Measurements from ENCODE around the gene KIF26A.

The KIF26A gene

DNA sequence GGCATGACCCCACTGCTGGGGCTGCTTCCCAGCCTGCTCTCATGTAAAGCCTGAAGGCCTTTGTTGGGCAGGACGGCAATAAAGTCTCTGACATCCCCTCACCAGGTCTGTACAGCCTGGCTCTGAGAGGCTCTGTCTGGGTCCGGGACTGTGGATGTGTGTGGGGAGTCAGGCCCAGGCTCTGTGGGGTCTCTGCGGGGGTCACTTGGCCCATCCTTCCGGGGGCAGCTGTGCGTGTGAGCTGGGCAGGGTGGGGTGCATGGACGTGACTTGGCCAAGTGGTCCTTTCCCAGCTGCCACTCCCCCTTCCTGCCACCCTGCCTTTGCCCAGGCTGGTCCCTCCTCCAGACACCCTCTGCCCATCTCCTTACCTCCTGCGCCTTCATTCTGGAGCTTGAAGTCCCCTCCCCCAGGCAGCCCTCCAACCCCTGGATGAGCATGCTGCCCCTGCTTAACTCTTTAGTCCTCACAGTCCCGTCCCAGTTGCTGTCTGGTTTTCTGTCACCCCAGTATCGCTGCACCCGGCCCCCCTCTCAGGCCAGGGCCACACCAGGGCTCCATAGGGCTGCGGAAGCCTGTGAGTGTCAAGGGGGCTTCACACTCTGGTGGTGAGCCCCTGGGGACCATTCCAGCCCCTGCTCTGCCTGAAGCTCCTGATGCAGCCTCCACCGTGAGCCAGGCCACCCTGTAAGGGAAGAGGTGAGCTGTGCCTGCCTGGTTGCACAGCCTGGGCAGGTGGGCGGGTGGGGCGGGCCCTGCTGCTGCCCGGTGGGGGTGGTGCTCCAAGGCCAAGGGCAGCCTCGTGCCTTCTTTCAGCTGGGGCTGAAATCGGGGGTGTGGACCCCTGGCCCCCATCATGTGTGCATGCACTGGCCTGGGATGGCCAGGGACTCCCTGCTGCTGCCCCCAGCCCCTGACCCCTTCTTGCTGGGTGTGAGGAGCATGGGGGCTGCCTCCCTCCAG lies 25.5 kb upstream of the KIF26A start:
- DNase-seq (ENCODE audit: low read depth), result no peak

DNA sequence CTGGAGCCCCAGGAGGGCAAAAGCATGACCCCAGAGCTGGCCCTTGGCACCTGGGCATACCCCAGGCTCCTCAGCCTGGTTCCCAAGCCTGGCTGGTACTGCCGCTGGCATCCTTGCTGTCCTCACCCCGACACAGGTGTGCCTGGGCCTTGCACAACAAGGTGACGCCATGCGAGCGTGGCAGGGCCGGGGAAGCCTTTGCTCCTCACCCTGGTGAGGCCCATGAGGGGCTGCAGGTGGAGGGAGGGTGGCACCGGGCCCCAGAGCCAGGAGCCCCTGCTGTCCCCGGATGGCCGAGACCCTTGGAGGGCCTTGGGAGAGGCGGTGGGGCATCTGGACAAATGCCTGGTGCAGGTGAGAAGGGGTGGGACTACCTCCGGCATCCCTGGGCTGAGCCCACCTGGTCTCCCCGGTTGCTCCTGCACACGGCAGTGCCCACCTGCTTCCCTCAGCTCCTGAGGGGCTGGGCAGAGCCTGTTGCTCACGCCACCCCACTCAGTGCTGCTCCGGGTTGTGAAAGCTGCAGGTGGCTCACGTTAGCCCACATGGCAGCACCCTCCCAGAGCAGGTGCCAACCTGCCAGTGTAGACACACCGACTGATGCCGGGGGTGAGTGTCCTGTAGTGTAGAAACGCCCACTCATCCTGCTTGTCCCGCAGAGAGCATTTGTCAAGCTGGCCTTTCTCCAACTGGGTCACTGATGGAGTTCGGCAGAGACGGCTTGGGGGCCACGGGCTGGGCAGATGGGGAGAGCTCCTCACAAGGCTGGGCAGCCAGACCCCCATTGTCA lies 24.6 kb upstream of the KIF26A start:
- DNase-seq (ENCODE audit: low read depth), result no peak

DNA sequence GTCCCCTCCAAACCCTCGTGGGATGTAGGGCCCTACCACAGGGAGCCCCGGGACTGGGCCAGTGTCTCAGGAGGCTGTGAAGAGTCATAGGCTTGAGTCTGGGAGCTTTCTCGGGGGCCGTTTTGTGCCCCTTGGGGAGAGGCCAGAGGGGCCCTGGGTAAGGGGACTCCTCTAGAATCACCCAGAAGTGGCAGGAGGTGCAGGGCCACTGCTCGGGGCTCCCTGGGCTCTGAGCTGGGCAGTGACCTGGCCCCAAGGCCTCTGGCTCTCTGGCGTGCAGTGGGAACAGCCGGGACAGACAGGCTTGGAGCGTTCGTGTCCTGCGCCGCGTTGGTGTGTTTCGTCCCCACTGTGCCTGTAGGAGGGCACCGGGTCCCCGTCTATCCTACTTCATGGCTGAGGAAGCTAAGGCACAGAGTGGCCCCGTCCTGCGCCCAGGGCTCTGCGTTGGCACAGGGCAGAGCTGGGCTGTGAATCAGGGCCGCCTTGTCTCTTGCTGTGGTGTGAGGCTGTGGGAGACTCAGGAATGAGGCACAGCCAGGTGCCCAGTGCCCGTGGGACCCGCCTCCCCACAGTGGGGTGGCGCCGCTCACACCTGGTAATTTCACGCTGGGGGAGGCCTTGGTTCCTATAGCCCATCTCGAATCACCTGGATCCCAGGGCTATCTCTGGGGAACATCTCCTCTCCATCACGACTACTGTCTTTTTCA lies 23.8 kb upstream of the KIF26A start:
- no peak for DNase-seq (ENCODE audit: low read depth)

DNA sequence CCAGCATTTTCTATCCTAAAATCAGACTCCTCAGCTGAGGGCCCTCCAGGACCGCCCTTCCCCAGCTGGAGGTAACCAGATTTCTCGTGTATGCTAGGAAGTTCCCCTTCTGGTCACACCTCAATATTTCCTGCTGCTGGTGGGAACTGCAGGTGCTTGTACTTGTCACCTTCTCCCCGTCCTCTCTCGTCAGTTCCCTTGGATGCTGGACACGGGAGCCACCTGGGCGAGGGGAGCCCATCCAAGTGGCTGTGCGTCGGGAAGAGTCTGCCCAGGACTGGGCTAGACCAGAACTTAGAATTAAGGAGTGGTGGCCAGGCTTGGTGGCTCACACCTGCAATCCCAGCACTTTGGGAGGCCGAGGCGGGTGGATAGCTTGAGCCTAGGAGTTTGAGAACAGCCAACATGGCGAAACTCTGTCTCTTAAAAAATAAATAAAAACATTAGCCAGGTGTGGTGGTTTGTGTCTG lies 23.2 kb upstream of the KIF26A start:
- DNase-seq (ENCODE audit: low read depth), result no peak

DNA sequence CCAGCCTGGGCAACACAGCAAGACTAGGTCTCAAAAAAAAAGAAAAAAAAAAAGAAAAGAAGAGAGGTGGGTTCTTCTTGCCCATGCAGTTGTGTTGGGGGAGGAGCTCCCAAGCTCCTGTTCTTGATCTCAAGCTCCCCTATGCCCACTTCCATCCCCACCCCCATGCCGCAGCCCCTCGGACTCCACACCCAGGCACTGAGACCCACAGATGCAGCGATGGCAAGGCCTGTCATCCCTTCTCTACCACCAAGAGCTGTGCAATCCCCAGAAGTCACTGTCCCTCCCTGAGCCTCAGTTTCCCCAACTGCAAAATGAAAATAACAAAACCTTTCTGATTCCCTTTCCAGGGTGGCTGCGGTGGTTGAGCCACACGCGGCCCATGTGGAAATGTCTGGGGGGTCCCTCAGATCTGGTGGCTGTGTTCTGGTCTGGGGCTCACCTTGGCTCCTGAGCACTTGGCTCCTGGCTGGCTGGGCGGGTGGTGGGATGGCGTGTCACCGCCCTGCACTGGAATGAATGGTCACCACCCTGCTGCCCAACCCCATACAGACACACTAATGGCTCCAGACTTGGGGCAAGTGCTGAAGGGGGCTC lies 22.6 kb upstream of the KIF26A start:
- DNase-seq (ENCODE audit: low read depth), result no peak

DNA sequence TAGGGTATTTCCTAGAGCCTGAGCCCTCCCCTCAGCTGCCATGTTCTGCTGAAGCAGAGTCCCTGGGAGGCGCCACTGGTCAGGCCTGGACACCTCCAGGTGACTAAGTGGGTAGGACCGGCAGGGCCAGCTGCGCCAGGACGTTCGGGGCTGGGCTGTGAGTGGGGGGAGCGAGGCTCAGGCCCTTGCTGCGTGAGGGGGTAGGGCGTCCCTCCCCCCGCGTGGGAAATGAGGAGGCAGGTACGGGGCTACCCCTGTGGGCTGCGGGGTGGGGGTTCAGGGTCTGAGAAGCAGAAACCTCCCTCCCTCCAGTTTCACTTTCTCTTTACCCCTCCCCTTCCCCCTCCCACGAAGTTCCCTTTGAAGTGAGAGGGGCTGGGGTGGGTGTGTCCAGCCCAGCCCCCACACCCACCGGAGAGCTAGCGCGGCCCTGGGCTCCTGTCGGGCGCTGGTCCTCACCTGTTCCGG lies 22.1 kb upstream of the KIF26A start:
- no peak for DNase-seq (ENCODE audit: low read depth)

DNA sequence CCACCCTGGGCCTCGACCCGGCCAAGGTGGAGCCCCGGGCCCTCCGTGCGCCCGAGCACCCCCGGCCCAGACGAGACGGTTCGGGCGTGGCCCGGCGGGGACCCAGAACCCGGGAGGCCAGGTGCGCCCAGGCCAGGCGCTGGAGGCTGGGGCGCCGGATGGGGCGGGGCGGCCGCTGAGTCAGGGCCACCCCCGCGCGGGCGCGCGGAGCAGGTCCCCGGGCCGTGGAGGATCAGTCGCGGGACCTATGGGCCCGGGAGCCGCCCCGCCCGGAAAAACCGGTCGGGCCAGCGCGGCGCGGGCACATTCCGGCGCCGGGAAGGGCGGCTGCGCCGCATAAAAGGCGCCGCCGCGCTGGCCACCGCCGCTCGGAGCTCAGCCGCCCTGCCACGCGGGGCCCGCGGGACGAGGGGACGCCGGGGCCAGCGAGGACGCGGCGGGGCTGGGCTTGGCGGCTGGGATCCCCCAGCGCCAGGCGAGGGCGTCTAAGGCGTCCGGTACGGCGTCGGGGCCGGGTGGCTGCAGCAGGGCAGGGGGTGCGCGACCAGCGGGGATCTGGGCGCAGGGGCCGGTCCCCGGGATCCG lies 21.5 kb upstream of the KIF26A start:
- DNase-seq (ENCODE audit: low read depth), result no peak

DNA sequence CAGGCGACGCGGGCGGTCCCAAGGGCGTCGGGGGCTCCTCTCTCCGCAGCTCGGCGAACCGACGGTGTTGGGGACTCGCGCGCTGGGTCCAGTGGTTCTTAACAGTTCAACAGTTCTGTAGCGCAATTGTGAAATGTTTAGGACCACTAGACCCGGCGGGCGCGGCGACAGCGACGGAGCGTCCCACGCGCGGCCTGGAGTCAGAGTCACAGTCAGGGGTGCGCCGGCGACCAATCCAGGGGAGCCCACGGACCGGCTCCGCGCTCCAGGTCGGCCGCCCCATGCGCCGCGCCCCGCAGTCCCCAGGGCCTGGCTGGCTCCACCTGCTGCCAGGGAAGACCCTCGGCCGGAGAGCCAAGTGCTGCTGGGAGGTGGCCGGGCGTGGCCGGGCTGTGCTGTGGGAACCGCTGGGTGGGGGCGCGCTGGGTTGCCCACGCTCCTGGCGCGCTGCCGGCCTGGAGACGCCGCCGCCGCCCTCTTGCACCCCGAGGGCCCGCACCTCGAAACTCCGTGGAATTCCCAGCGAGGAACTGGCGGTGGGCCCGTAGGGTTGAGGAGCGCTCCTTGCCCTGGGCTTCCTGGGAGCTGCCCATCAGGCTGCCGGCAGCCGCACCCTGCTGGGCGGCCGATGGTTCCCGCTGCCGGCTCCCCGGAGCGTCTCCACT lies 20.9 kb upstream of the KIF26A start:
- no peak for DNase-seq (ENCODE audit: low read depth)

DNA sequence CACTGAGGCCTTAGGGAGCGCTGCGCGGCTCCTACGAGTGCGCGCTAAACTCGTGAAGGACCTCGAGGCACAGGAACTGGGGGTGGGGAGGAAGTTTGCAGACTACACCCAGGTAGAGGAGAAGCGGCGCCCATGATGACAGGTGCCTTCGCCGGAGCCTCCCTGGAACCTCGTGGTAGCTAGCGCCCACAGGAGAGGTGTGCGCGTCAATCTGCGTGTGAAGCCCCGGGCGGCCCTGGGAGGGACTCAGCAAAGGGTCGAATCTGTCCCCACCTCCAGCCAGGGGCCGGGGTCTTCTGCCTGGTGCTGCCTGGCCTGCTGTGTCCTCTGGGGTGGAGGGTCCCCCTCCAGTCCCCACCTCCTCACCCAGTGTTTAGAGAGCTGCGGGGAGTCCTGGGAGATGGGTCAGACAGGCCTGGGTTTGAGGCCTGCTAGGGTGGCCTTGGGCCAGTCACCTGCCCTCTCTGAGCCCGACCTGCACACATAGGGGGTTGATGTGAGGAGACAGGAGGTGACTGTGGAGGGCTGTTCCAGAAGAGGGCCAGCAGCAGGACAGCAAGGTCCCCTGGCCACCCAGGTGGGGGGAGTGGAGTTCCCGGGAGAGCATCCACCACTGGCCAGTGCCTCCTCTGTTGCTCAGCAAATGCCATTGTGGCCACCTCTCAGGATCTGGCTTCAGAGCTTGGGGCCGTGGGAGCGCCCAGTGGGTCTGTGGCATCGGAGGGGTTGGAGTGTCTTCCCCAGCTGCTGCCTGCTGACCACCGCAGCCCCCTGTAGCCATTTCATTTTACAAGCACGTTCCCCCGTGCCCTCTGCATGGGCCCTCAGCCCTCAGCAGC lies 20.2 kb upstream of the KIF26A start:
- no peak for DNase-seq (ENCODE audit: low read depth)

DNA sequence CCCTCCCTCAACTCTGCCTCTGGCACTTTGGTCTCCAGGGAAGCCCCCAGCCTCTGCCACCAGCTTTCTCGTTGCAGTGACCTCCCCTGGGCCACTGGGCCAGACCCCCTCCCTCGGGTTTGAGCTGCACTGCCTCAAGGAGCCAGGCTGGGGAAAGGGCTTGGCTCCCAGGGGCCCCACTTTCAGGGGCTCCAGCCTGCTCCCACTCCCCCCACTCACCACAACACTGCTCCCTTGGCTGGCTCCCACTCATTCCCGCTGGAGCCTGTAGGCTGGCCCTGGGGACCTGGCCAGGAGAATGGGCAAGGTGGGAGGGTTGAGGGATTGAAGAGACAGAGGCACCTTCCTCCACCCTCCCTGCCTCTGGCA lies 19.3 kb upstream of the KIF26A start:
- no peak for DNase-seq (ENCODE audit: low read depth)

DNA sequence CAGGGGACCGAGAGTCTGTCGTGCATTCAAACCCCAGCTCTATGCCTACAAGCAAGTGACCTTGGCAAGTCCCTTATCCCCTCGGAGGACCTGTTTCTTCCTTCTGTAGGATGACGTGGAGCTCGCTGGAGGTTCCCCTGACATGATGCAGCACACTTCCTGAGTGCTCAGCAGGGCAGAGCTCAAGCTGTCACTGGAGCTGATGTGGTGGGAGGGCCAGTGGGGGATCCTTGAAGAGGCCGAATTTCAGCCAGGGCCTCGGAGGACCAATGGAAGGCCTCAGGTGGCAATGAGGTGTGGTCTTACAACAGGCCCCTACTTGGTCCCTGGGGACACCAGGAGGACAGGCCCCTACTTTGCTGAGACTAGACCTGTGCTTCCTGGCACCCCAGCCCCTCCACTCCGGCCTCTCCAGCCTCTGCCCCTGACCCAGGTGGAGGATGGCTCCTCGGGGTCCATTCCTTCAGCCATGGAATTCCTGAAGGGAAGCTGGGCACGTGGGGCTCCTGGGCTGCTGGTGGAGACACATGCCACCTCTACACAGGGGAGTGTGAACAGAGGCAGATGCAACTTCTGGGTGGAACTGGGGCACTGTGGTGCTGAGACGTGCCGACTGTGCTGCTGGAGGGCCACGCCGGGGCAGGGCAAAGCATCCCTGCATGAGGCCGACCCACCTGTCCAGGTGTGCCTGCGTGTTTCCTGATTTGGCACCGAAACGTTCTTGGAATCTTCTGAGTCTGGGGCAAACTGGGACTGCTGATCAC lies 18.7 kb upstream of the KIF26A start:
- DNase-seq (ENCODE audit: low read depth), result no peak

DNA sequence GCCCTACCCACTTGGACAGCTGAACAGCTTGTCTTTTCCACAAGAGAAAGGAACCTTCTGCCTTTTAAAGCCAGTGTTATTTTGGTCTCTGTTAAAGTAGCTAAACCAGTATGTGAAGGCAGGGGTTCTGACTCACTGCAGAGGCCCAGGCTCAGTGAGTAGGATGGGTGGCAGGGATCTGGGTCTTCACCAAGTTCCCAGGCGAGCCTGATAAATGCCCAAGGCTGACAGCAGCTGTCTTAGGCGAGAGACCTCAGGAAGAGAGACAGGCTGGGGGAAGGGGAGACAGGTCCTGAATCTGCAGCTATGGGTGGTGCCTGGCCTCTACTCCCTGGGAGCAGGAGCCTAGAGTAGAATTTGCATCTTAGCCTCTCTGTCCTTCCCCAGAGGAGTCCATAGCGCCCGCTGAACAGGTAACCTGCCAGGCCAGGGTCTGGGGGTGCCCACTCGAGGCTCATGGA lies 18.1 kb upstream of the KIF26A start:
- no peak for DNase-seq (ENCODE audit: low read depth)

DNA sequence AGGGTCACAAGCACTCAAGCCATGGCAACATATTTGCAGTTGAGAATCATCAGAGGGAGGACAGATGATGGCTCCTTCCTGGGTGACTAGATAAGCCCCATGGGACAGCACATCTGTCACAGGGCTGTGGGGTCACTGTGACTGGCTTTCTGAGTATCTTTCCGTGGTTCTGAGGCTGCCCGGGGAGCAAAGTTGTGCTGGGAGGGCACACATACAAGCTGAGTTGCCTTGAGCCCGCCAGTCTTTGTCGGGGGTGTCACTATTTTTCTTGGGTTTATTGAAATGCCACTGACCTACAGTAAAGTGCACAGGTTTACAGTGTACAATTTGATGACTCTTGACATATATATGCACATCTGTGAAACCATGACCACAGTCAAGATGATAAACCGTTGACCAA lies 17.2 kb upstream of the KIF26A start:
- DNase-seq (ENCODE audit: low read depth), result no peak

DNA sequence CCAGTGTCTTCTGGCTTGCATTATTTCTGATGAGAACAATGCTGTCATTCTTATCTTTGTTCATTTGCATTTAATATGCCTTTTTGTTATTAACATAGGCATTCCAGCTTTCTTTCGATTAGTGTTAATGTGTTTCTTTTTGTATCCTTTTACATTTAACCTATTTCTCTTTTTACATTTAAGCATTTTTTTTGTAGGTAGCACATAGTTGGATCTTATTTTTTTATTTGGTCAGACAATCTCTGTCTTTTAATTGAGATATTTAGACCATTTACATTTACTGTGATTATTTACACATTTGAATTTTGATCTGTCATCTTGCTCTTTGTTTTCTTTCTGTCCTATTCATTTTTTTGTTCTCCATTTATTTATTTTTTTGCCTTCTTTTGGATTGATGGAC lies 14.5 kb upstream of the KIF26A start:
- no peak for DNase-seq (ENCODE audit: low read depth)

DNA sequence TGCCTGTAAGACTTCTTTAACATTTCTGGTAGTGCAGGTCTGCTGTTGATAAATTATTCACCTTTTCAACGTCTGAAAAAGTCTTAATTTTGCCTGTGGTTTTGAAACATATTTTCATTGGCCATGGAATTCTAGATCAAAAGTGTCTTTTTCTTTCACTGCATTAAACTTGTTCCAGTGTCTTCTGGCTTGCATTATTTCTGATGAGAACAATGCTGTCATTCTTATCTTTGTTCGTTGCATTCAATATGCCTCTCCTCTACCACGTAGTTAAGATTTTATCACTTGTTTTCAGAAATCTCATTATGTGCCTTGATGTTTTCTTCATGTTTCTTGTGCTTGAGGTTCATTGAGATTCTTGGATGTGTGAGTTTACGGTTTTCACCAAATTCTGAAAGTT lies 13.4 kb upstream of the KIF26A start:
- no peak for DNase-seq (ENCODE audit: low read depth)

DNA sequence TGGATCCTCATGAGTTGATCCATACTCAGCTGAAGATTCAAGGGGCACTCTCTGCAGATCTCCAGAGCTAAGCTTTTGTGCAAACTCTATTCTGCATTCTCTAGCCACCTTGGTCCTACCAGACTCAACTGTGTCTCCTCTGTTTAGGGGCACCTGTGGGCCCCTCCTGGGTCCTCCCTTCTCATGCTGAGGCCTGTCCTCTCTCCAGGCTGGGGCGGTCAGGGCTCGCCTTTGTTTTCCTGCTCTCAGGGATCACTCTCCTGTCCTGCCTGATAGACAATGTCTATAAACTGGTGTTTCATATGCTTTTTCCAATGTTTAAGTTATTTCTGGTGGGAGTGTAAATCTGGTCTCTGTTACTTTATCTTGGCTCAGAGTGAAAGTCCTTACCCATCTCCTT lies 11.6 kb upstream of the KIF26A start:
- DNase-seq (ENCODE audit: low read depth), result no peak

DNA sequence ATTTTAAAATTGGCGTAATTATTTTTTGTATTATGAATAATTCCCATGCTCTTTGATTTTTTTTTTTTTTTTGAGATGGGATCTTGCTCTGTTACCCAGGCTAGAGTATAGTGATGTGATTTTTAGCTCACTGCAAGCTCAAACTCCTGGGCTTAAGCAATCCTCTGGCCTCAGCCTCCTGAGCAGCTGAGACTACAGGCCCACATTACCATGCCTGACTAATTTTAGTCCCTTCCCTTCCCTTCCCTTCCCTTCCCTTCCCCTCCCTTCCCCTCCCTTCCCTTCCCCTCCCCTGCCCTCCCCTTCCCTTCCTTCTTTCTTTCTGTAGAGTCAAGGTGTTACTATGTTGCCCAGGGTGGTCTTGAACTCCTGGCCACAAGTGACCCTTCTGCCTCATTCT lies 9.4 kb upstream of the KIF26A start:
- DNase-seq (ENCODE audit: low read depth), result no peak

DNA sequence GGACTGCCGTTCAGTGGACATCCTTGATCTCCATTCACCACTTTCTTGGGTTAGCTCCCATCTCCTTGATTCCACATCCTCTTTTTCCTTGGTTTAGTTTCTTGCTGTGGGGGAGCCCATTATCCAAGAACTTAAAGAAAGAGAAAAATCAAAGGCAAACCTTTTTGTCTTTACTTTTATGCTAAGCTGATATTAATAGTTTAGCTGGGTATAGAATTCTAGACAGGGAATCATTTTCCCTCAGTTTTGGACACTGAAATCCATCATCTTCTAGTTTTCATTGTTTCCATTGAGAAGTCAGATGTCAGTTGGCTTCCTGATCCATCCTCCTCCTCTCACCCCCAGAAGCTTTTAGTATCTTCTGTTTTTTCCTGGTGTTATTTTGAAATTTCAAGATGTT lies 8.8 kb upstream of the KIF26A start:
- no peak for DNase-seq (ENCODE audit: low read depth)

DNA sequence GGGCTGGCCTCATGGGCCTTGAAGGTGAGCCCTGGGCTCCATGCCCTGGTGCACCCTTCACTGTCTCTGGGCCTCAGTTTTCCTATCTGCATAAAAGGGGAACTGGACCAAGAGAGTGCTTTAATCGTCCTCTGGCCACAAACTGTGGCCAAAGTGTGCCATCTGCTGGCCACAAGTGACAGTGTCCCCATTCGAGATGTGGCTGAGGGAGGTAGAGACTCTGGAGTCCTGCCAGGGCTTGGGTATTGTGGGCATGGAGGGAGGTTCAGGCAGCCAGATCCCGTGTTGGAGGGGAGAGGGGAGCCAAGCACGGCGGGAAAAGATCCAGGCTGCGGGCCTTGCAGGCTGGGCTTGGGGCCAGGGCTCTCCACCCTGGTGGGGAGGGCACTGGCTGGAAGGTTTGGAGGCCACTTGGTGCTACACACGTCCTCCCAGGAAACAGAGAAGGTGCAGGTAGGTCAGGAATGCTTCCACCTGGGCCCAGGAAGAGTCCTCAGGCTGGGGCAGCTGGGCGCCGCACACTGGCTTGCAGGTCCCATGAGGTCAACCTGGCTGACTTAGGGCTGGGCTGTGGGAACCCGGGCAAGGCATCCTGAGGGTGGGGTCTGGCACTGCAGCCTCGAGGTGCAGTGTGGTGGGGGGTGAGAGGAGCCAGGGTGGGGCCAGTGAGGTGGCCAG lies 7.3 kb upstream of the KIF26A start:
- DNase-seq (ENCODE audit: low read depth), result no peak
